ENCODE data around the gene THOC3.
"Not testable (repeated sequence)": the region's sequence is repeated elsewhere in the genome, so short reads cannot be mapped to it uniquely, and the experiment has no call there.

GRCh38 chr5:175925106-175925505 is 43.0 kb downstream of the THOC3 start:
- TF ChIP-seq CTCF (IDR thresholded peaks at IDR 0.05); EZH2 (IDR thresholded peaks at IDR 0.05; ENCODE audit: borderline replicate concordance, insufficient read depth, low read depth, low read length, poor library complexity, severe bottlenecking): not testable (repeated sequence)

Data from B cell (primary cell).